ENCODE data around the gene TMEM165. TPM values are rescaled to one million over a fixed set of nuclear protein-coding genes. Genes with fewer than 3 reads are reported as not detected.
A peak's percentile ranks its signal among the peaks of the same experiment; 100 is the strongest.

Gene TMEM165
- total and polyA plus RNA-seq, 9 of the 15 experiments (the other 6 are each of a cell fraction or from before 2014, with no cell fraction given): 21.3 to 145 (median 96.8) TPM

- POLR2A ChIA-PET: interaction anchor here (0.6 to 1.4 kb wide), 2 partner anchors 9 to 13 kb away, joined by 3 to 4 read pairs; partner anchors contain the start of gene SRD5A3
- intact Hi-C loops (cut with micrococcal nuclease): no loop called here
Observed at GRCh38 chr4:55354648-55355047, 41.1 kb upstream of the TMEM165 start.

More at GRCh38 chr4:55354648-55355047, 41.1 kb upstream of the TMEM165 start:
- peaks cover 22% of the 10 kb centered on the region for H3K36me3 ChIP-seq (ENCODE audit: control insufficient read depth, insufficient read depth, low read length)
- H3K4me2 ChIP-seq (ENCODE audit: insufficient read depth, low read length): no peak overlapping the region
- H3K9me3 ChIP-seq (replicated peaks; ENCODE audit: control insufficient read depth, insufficient read depth, low read depth, low read length): no peaks in the 10 kb centered on the region; the same call in 1 of the 2 replicates
- FAIRE-seq: no peak
- no peaks in the 10 kb centered on the region for H3K9me1 ChIP-seq (ENCODE audit: control insufficient read depth, insufficient read depth, low read length)
- H3K79me2 ChIP-seq (ENCODE audit: control insufficient read depth, insufficient read depth, low read length): 0 out of 3 replicates have a peak, but pooled peaks cover 2% of the 10 kb centered on the region
- WGBS (ENCODE audit: insufficient coverage, low coverage, missing lambda C conversion rate): 98% methylated on average over 8 of the region's 8 CpGs
- ATAC-seq: no peak
- peaks cover 0 to 16% of the 10 kb centered on the region in 2 experiments; a peak in 3 of 5 replicates for H3K4me1 ChIP-seq (replicated peaks in 1 of 2; ENCODE audit: control insufficient read depth in 2 of 2, insufficient read depth in 2 of 2, low read length in 2 of 2)
- no peak for DNase-seq (ENCODE audit: extremely low read depth in 1 of 4, low spot score in 3 of 4)
- CTCF ChIA-PET (ENCODE audit: low intra/inter-chr PET ratio): no interaction called here
- no peaks in the 10 kb centered on the region for H3K27me3 ChIP-seq (ENCODE audit: control insufficient read depth in 2 of 2, insufficient read depth in 2 of 2, low read length in 2 of 2)
- TF ChIP-seq PCBP2 (IDR thresholded peaks at IDR 0.05; ENCODE audit: low read depth, low read length, poor library complexity, severe bottlenecking) (no peak), ELF1 (tag; IDR thresholded peaks at IDR 0.05) (no peak), ZBTB33 (CRISPR knock-in tag; IDR thresholded peaks at IDR 0.05) (0 out of 2 replicates have a peak, but pooled peaks have one; percentile 39), ZNF316 (IDR thresholded peaks at IDR 0.05) (peak; percentile 51; the same call in 1 of the 2 replicates), TRIM28 (IDR thresholded peaks at IDR 0.05) (0 out of 2 replicates have a peak, but pooled peaks have one; percentile 22)
- in situ Hi-C loops (cut with MboI): loop anchor here (10.0 kb wide), 1 partner anchor 500 kb away; the partner anchor contains the start of gene EXOC1
- H4K20me1 ChIP-seq (replicated peaks; ENCODE audit: control insufficient read depth, insufficient read depth, low read length): no peaks in the 10 kb centered on the region
- H2AFZ ChIP-seq (ENCODE audit: low read depth, low read length): no peak overlapping the region
- H3K9ac ChIP-seq (ENCODE audit: insufficient read depth in 1 of 2, low read depth in 2 of 2, low read length in 2 of 2): no peak overlapping the region
- BruUV-seq (replicated peaks): no TSS peak
- H3K27ac ChIP-seq (ENCODE audit: extremely low read depth, low read depth, low read length): no peak overlapping the region
- H3K4me3 ChIP-seq: no peak overlapping the region
